A549 (cell line): Measurements from ENCODE around the gene CFAP46. TPM values are rescaled to one million over a fixed set of nuclear protein-coding genes. Genes with fewer than 3 reads are reported as not detected.

Source experiments
- ATAC-seq, 2 experiments: fragments of 200-7000 bp in 1 of 2; fragments of >200 bp in 1 of 2; cut with Nextera tagmentation in 1 of 2; cut with Tn5 transposase in 1 of 2; 3 replicates each; pipeline versions ENCODE4 v1.8.0 to v1.9.1; 2018 to 2020; ENCODE audit warnings: mild to moderate bottlenecking in 1 of 2, moderate library complexity in 1 of 2
- CTCF ChIA-PET: fragments of 300-600 bp; sonication (Branson Sonifier 250); formaldehyde crosslinking; extraction: SDS; loops from one replicate; lab custom pipeline; 2021; ENCODE audit warnings: antibody characterized with exemption, inconsistent platforms; lab: Yijun Ruan, JAX
- POLR2A ChIA-PET: fragments of 350-600 bp; formaldehyde crosslinking; extraction: SDS; loops from one replicate; lab custom pipeline; 2021; ENCODE audit warnings: antibody characterized with exemption, inconsistent platforms; lab: Yijun Ruan, JAX
- DNase-seq, 2 experiments: peaks; one replicate each; pipeline versions ENCODE4 v3.0.0 to v3.0.0-alpha.2; 2011 to 2016; ENCODE audit warnings: low read depth in 1 of 2, low spot score in 1 of 2
- FAIRE-seq: peaks from 2 replicates; lab custom pipeline; 2011; peaks lifted over from hg19 to GRCh38; lab: Jason Lieb, UNC
- H3K27ac ChIP-seq, 2 experiments: fragments of >200 bp; sonication (Bioruptor Twin); formaldehyde crosslinking; 3 replicates each; pipeline ENCODE4 v1.5.1; 2016 to 2017
- H3K4me1 ChIP-seq: fragments of >200 bp; sonication (Bioruptor Twin); formaldehyde crosslinking; 3 replicates; pipeline ENCODE4 v1.6.1; 2016
- H3K4me2 ChIP-seq: fragments of >200 bp; sonication (Bioruptor Twin); formaldehyde crosslinking; 3 replicates; pipeline ENCODE4 v1.6.1; 2016
- H3K4me3 ChIP-seq: fragments of >200 bp; sonication (Bioruptor Twin); formaldehyde crosslinking; 3 replicates; pipeline ENCODE4 v1.5.1; 2016
- H3K9me3 ChIP-seq: fragments of >200 bp; sonication (Bioruptor Twin); formaldehyde crosslinking; 3 replicates; pipeline ENCODE4 v1.6.1; 2016
- CBX8 ChIP-seq: fragments of 200-600 bp; sonication (generic); IDR thresholded peaks from 2 replicates; pipeline ENCODE4 v1.6.1; 2016
- CHD4 ChIP-seq: fragments of 200-600 bp; sonication (generic); IDR thresholded peaks from 2 replicates; pipeline ENCODE4 v1.6.1; 2016; ENCODE audit warnings: antibody characterized with exemption, mild to moderate bottlenecking, borderline replicate concordance
- GATA3 ChIP-seq: IDR thresholded peaks from 2 replicates; pipeline ENCODE4 v1.6.1; 2012; ENCODE audit warnings: borderline replicate concordance
- HDAC2 ChIP-seq: fragments of 200-600 bp; sonication (generic); IDR thresholded peaks from 2 replicates; pipeline ENCODE4 v1.6.1; 2016
- HOXA7 ChIP-seq: fragments of 250-450 bp; sonication (Bioruptor Pico); IDR thresholded peaks from 2 replicates; pipeline ENCODE4 v1.5.0; 2020; ENCODE audit warnings: mild to moderate bottlenecking, moderate library complexity
- HOXB13 ChIP-seq: fragments of 250-450 bp; sonication (Bioruptor Pico); IDR thresholded peaks from 2 replicates; pipeline ENCODE4 v1.5.0; 2020; ENCODE audit warnings: low read depth, mild to moderate bottlenecking, moderate library complexity
- HOXB5 ChIP-seq: fragments of 250-450 bp; sonication (Bioruptor Pico); IDR thresholded peaks from 2 replicates; pipeline ENCODE4 v1.5.0; 2020; ENCODE audit warnings: mild to moderate bottlenecking, moderate library complexity
- JUNB ChIP-seq: fragments of >200 bp; sonication (Bioruptor Twin); formaldehyde crosslinking; IDR thresholded peaks from 2 replicates; pipeline ENCODE4 v1.6.1; 2016
- KDM1A ChIP-seq: fragments of 200-600 bp; sonication (generic); IDR thresholded peaks from 2 replicates; pipeline ENCODE4 v1.6.1; 2016; ENCODE audit warnings: low read depth, mild to moderate bottlenecking
- NFE2L2 ChIP-seq: fragments of 150-350 bp; conservative IDR thresholded peaks from 2 replicates; pipeline ENCODE4 v1.6.1; 2014; ENCODE audit warnings: low read length
- NR3C1 ChIP-seq: fragments of >200 bp; sonication (Bioruptor Twin); formaldehyde crosslinking; IDR thresholded peaks from 3 replicates; pipeline ENCODE4 v1.6.1; 2017
- PHF8 ChIP-seq: fragments of 200-600 bp; sonication (generic); IDR thresholded peaks from 2 replicates; pipeline ENCODE4 v1.6.1; 2016; ENCODE audit warnings: low read depth, mild to moderate bottlenecking, antibody characterized with exemption, moderate library complexity, borderline replicate concordance
- RARB ChIP-seq: fragments of 250-450 bp; sonication (Bioruptor Pico); IDR thresholded peaks from 2 replicates; pipeline ENCODE4 v1.8.0; 2021; ENCODE audit warnings: mild to moderate bottlenecking, moderate library complexity
- RCOR1 ChIP-seq: fragments of 150-350 bp; IDR thresholded peaks from 2 replicates; pipeline ENCODE4 v1.6.1; 2014; ENCODE audit warnings: antibody characterized with exemption, low read length, low read depth
- SREBF2 ChIP-seq: fragments of 450-650 bp; IDR thresholded peaks from 2 replicates; pipeline ENCODE4 v1.6.1; 2014; ENCODE audit warnings: mild to moderate bottlenecking, moderate library complexity
- TFCP2L1 ChIP-seq: fragments of 250-450 bp; sonication (Bioruptor Pico); IDR thresholded peaks from 2 replicates; pipeline ENCODE4 v1.5.0; 2021; ENCODE audit warnings: mild to moderate bottlenecking
- TP53 ChIP-seq: fragments of 250-450 bp; sonication (Bioruptor Pico); IDR thresholded peaks from 2 replicates; pipeline ENCODE4 v1.5.0; 2021; ENCODE audit warnings: mild to moderate bottlenecking, moderate library complexity
- ZFP36 ChIP-seq: fragments of 450-650 bp; IDR thresholded peaks from 2 replicates; pipeline ENCODE4 v1.6.1; 2014; ENCODE audit warnings: borderline replicate concordance; ENCODE audit not compliant: partially characterized antibody
- WGBS: methylation state at CpG from one replicate; pipeline ENCODE4 v1.1.6; 2017; ENCODE audit errors: missing lambda C conversion rate; 5-methylcytosine and 5-hydroxymethylcytosine counted together
- polyA plus RNA-seq, 4 experiments: library from polyadenylated mRNA; depleted of rRNA in 3 of 4; stranded (reverse); fragments of >200 nt; fragmentation: RNase III in 1 of 4; extraction: RNeasy Plus Mini Kit Qiagen cat#74134 plus additional on column Dnase treatment in 1 of 4; gene quantifications; 2 replicates in 3 of 4; 3 replicates in 1 of 4; pipeline ENCODE4 v1.2.3, GENCODE V29; 2011 to 2017
- TF ChIP-seq, protein P1 (sequence below): fragments of >200 bp; sonication (Bioruptor Twin); formaldehyde crosslinking; IDR thresholded peaks from 3 replicates; pipeline ENCODE4 v1.5.1; 2016
- TF ChIP-seq, protein P2 (sequence below): fragments of 250-450 bp; sonication (Bioruptor Pico); IDR thresholded peaks from 2 replicates; pipeline ENCODE4 v1.5.0; 2021; ENCODE audit warnings: mild to moderate bottlenecking, moderate library complexity, borderline replicate concordance

CFAP46 gene
- polyA plus RNA-seq, 2 of the 4 experiments (the other 2 are of a cell fraction): 0.88 to 1.8 TPM

DNA sequence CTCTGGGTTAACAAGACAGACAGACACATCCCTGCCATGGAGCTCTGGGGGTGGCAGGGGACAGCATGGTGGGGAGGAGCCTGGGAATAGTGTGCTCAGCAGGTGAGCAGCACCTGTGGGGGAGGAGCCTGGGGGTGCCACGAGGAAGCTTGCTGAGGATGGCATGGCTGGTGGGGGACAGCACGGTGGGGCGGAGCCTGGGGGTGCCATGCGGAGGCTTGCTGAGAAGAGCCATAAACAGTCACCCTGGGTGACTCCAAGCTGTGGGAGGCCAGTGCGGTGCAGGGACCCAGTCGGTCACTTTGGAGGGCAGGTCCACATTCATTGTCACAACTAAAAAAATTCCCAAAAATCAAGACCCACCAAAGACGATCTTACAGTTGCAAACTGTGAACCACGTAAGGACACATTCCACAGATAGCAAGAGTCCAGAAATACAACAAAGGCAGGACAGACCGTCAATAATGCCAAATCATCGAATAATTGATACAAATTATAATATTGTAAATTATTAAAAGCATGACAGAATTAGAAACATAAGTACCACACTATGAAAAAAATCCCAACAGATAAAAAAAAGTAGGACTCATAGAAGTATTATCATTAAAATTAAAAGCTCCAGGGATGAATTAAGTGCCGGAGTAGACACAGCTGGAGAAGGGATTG is 180.8 kb downstream of the CFAP46 start:
- TF ChIP-seq HOXB5 (CRISPR knock-in tag) (no peak), CBX8 (no peak), KDM1A (no peak), HDAC2 (no peak), NFE2L2 (no peak), GATA3 (no peak), JUNB (no peak), NR3C1 (no peak), CHD4 (no peak), HOXA7 (no peak), TFCP2L1 (CRISPR knock-in tag) (no peak), HOXB13 (CRISPR knock-in tag) (no peak)
- TF ChIP-seq, protein P1, sequence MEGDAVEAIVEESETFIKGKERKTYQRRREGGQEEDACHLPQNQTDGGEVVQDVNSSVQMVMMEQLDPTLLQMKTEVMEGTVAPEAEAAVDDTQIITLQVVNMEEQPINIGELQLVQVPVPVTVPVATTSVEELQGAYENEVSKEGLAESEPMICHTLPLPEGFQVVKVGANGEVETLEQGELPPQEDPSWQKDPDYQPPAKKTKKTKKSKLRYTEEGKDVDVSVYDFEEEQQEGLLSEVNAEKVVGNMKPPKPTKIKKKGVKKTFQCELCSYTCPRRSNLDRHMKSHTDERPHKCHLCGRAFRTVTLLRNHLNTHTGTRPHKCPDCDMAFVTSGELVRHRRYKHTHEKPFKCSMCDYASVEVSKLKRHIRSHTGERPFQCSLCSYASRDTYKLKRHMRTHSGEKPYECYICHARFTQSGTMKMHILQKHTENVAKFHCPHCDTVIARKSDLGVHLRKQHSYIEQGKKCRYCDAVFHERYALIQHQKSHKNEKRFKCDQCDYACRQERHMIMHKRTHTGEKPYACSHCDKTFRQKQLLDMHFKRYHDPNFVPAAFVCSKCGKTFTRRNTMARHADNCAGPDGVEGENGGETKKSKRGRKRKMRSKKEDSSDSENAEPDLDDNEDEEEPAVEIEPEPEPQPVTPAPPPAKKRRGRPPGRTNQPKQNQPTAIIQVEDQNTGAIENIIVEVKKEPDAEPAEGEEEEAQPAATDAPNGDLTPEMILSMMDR: no peak
- DNase-seq (no peak), ATAC-seq (no peak), FAIRE-seq (no peak)
- POLR2A ChIA-PET: no interaction called here
- no peaks in the 10 kb centered on the region for H3K4me1 ChIP-seq
- no peaks in the 10 kb centered on the region for H3K9me3 ChIP-seq
- WGBS: 79% methylated on average over 8 of the region's 11 CpGs
- no peak overlapping the region for H3K27ac ChIP-seq
- no peak overlapping the region for H3K4me3 ChIP-seq
- CTCF ChIA-PET: interaction anchor here (1.2 to 1.6 kb wide), 2 partner anchors 104 to 107 kb away, joined by 3 to 4 read pairs; no protein-coding TSS in a partner anchor
- H3K4me2 ChIP-seq: no peak overlapping the region

DNA sequence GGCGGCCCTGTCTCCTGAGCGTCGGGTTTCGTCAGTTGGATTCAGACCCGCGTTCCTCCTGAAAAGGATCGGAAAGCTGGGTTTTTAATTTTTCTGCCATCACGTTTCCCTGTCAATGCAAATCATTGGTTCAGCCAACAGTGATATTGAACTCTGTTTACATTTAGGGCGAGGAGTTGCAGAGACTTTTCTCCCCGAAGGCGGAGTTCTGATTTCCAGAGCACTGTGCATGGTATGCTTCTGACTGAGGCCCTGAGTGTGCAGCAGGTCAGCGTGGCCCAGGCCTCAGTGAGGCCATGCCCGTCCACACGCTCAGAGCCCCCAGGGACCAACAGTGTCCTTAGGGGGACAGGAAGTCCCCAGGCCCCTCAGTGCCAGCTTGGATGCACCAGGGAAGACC is 183.5 kb downstream of the CFAP46 start:
- CTCF ChIA-PET: interaction anchor here (0.9 kb wide), 1 partner anchor 104 kb away, joined by 6 read pairs; no protein-coding TSS in a partner anchor
- no peak for ATAC-seq

More for the DNA sequence above, 183.5 kb downstream of the CFAP46 start:
- no peak for DNase-seq
- WGBS: 94% methylated on average over 14 of the region's 14 CpGs
- Histone ChIP-seq H3K4me3 (no peak overlapping the region), H3K4me1 (no peaks in the 10 kb centered on the region), H3K27ac (no peak overlapping the region), H3K4me2 (no peak overlapping the region), H3K9me3 (no peaks in the 10 kb centered on the region; the same call in 2 of the 3 replicates)
- no peak for FAIRE-seq
- POLR2A ChIA-PET: no interaction called here
- TF ChIP-seq TP53 (no peak), JUNB (no peak), GATA3 (no peak), PHF8 (no peak), HOXB5 (CRISPR knock-in tag) (no peak), RARB (CRISPR knock-in tag) (no peak), SREBF2 (no peak), HDAC2 (no peak), RCOR1 (no peak), ZFP36 (no peak), TFCP2L1 (CRISPR knock-in tag) (no peak)
- TF ChIP-seq, protein P2, sequence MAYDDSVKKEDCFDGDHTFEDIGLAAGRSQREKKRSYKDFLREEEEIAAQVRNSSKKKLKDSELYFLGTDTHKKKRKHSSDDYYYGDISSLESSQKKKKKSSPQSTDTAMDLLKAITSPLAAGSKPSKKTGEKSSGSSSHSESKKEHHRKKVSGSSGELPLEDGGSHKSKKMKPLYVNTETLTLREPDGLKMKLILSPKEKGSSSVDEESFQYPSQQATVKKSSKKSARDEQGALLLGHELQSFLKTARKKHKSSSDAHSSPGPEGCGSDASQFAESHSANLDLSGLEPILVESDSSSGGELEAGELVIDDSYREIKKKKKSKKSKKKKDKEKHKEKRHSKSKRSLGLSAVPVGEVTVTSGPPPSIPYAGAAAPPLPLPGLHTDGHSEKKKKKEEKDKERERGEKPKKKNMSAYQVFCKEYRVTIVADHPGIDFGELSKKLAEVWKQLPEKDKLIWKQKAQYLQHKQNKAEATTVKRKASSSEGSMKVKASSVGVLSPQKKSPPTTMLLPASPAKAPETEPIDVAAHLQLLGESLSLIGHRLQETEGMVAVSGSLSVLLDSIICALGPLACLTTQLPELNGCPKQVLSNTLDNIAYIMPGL (CRISPR knock-in tag): no peak
- TF ChIP-seq, all 56 proteins: peak for 0

Other genes with a start within 250 kb of the CFAP46 start
- not detected in 2 replicates for gene NKX6-2, start 156.4 kb downstream of the CFAP46 start, polyA plus RNA-seq (2011; rRNA removed)
- gene NKX6-2, start 156.4 kb downstream of the CFAP46 start, polyA plus RNA-seq (2017; fragmentation: RNase III; extraction: RNeasy Plus Mini Kit Qiagen cat#74134 plus additional on column Dnase treatment): not detected in 3 replicates
- gene ADGRA1, start 145.4 kb upstream of the CFAP46 start, polyA plus RNA-seq (2011; rRNA removed): not detected in 2 replicates
- gene ADGRA1, start 145.4 kb upstream of the CFAP46 start, polyA plus RNA-seq (2017; fragmentation: RNase III; extraction: RNeasy Plus Mini Kit Qiagen cat#74134 plus additional on column Dnase treatment): 0.03 TPM in 1 of 3 replicates, not detected in the others
- 0.63 and 0.65 TPM in 2 replicates for gene KNDC1, start 217.6 kb upstream of the CFAP46 start, polyA plus RNA-seq (2011; rRNA removed)
- gene KNDC1, start 217.6 kb upstream of the CFAP46 start, polyA plus RNA-seq (2017; fragmentation: RNase III; extraction: RNeasy Plus Mini Kit Qiagen cat#74134 plus additional on column Dnase treatment): 0.49 to 0.73 TPM (median 0.56 TPM) in 3 replicates